Measurements from ENCODE around the gene AK5.

GRCh38 chr1:77279929-77280328 is 1.9 kb upstream of the AK5 start:
- TF ChIP-seq EP300 (IDR thresholded peaks at IDR 0.05) (no peak), POLR2A (IDR thresholded peaks at IDR 0.05) (no peak), POLR2AphosphoS5 (IDR thresholded peaks at IDR 0.05) (no peak)
- TF ChIP-seq, protein P1, sequence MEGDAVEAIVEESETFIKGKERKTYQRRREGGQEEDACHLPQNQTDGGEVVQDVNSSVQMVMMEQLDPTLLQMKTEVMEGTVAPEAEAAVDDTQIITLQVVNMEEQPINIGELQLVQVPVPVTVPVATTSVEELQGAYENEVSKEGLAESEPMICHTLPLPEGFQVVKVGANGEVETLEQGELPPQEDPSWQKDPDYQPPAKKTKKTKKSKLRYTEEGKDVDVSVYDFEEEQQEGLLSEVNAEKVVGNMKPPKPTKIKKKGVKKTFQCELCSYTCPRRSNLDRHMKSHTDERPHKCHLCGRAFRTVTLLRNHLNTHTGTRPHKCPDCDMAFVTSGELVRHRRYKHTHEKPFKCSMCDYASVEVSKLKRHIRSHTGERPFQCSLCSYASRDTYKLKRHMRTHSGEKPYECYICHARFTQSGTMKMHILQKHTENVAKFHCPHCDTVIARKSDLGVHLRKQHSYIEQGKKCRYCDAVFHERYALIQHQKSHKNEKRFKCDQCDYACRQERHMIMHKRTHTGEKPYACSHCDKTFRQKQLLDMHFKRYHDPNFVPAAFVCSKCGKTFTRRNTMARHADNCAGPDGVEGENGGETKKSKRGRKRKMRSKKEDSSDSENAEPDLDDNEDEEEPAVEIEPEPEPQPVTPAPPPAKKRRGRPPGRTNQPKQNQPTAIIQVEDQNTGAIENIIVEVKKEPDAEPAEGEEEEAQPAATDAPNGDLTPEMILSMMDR (IDR thresholded peaks at IDR 0.05) = no peak
